SIG-M5 (cell line): Measurements from ENCODE around the gene MPDZ.
"Not testable (repeated sequence)": the region's sequence is repeated elsewhere in the genome, so short reads cannot be mapped to it uniquely, and the experiment has no call there.

Experiments used
- DNase-seq: peaks from one replicate; lab custom pipeline; 2025; lab: John Stamatoyannopoulos, UW

Gene MPDZ

DNA sequence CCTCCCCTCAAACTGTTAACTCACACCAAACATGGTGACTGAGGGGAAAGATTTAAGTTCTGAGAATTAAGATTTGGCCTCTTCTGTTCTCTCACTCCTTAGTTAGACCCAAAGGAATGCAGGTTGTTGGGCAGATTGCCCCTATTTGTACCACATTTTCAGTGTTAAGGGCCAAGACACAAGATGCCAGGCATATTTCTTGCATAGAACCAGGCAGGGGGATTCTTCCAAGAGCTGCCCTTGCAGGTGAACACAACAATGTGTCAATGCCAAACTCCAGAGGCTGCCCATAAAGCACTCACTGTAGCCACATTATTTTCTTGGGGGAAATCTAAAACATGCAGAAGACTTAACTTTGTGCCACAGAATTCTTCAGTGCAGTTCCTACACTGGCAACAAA is 14.7 kb downstream of the MPDZ start:
- DNase-seq: no peak

- DNase-seq: no peak
Measured at GRCh38 chr9:13263511-13263910, 16.0 kb downstream of the MPDZ start.

GRCh38 chr9:13252852-13253251 is 26.6 kb downstream of the MPDZ start:
- DNase-seq: no peak

DNA sequence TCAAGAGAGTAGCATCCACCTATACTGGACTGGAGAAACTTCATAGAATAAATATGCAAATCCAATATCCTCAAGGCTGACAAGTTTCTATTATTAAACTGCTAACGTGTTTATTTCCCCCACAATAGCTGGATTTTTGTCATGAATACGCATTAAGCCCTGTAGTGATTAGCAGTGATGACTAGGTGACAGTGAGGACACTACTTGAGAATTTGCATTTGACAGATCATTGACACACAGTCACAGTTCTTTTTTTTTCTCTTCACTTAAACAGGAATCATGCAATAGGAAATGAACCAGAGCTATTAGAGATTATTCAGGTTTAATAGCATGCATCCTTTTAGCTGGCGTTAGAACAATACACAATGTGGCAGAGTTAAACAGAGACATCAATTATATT is 35.3 kb downstream of the MPDZ start:
- DNase-seq: no peak

DNA sequence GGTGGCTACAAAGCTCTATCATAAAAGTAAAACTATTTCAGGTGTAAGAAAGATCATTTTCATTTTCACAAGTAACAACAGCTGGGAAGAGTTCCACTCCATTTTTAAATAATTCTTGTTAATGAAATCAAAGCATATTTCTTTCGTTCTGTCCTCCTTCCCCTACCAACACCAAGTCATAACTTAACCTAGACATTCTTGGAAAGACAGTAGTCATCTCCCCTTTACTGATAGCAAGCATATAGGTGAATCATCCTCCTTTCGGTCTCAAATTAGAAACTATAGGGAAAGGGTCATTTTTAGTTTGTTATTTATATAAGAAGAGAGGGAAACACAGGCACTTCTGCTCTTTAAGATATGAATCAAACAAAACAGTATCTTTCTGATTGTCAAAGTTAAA is 38.2 kb downstream of the MPDZ start:
- no peak for DNase-seq

DNA sequence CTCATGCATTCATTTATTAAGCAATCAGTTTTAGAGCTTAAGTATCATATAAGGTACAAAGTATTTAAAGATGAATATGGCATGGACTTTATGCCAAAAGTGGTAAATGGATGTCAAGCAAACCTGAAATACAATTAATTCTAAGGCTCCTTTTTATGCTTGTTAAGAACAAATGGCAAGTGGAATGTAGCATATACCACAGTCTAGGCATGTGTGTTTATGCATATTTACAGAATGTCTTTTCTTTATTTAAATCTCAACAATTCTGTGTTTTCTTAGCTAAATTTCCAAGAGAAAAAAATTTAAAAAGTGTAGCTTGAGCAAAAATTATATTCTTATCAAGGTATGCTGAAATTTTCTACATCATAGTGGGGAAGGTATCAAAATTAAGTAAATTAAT is 39.8 kb downstream of the MPDZ start:
- DNase-seq: no peak

- DNase-seq: no peak
Measured at GRCh38 chr9:13239208-13239607, 40.3 kb downstream of the MPDZ start.

DNA sequence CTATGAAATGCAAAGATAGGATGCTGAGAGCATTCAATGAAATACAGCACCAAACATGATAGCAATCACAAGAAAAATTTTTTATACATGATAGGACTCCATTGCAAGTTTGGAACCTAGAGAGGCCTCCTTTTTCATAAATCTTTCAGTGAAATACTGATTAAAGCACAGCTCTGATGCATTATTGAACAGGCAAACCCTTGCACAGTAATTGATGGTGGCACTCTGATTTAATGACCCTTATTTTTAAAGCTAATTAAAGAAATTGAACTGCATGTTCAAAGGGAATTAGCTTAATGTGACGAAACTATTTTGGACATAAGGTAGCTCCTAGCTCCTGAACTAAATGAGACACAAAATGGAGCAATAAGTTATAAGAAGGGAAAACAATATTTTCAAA is 44.6 kb downstream of the MPDZ start:
- DNase-seq: no peak

DNA sequence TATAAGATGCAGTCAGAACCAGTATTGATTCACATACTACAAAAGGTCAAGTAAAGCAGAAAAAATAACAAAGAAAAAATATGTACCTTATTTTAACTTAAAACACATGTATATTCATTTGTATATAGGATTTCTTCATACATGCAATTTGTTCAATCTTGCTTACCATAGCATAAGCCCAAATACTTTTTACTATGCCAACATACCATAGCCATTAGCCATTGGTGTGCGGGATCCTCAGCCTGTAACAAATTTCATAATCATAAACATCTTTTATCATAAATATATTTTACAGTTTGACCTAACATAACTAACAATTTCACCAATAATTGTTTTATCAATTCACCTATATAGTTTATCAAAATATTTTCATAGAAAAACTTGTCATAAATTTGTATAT is 51.1 kb downstream of the MPDZ start:
- DNase-seq: no peak

DNA sequence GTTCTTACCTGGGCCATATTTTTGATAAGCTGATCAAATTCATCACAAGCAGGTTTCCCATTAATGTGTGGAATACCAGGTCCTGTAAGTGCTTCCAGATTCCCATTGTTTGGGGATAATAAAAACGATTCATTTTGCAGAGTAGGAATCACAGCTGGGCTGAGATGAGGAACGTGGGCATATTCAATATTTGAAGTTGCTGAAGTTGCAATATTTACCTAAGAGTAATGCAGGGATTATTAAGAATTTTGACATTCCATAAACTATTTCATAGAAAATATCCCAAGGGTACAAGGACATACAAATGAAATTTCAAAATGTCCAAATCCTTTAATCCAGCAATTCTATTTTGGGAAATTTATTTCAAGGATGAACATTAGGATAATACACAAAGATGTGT is 55.1 kb downstream of the MPDZ start:
- no peak for DNase-seq

DNA sequence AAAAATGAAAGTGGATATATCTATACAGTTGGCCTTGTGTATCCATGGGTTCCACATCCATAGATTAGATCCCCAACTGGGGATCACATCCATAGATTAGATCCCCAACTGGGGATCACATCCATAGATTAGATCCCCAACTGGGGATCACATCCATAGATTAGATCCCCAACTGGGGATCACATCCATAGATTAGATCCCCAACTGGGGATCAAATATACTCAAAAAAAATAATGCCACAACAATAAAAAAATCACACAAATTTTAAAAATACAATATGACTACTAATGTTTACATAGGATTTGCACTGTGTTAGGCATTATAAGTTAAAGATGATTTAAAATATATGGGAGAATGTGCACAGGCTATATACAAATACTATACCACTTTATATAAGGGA is 56.8 kb downstream of the MPDZ start:
- not testable (repeated sequence) for DNase-seq

DNA sequence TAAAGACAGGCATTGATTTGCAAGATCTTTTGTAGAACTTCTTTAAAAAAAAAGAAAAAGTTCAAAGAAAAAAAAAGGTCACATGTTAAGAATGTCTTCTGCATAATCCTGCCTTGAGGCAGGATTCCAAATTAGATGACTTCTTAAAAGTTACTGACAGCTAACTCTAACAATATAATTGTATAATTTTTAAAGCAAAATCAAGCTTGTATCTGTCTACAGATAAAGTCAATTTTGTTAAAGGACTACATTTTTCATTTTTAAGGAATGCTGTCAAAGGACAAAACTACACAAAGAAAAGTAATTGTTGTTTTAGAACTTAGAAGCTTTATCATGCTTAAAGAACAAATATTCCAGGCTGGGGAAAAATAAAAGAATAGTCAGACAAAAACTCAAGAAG is 57.8 kb downstream of the MPDZ start:
- no peak for DNase-seq

DNA sequence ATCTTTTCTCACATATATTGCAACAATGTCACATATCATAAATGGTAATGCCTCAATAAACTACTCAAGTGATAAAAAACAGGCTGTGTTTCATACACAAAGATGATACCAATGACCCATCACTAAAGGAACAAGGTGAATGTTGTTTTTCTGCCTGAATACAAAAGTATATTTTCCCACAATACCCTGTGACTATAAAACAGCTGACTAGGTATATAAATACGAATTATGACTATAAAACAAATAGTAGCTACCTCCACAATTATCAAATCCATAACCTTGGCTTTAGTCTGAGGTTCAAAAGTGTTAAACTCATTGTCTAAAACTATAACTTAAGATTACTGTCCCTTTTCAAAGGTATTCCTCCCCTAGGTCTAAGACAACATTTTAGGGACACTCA is 58.7 kb downstream of the MPDZ start:
- no peak for DNase-seq

GRCh38 chr9:13215791-13216554 is 63.5 kb downstream of the MPDZ start:
- DNase-seq: no peak

DNA sequence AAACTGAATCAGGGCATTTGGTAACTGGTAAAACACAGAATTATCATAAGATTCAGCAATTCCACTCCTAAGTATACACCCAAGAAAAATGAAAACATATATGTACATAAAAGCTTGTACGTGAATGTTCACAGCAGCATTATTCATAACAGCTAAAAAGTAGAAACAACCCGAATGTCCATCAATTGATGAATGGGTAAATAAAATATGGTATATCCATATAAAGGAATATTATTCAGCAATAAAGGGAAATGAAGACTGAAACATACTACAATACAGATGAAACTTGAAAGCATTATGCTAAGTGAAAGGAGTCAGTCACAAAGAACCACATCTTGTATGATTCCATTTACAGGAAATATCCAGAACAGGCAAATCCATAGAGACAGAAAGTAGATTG is 65.5 kb downstream of the MPDZ start:
- no peak for DNase-seq

DNA sequence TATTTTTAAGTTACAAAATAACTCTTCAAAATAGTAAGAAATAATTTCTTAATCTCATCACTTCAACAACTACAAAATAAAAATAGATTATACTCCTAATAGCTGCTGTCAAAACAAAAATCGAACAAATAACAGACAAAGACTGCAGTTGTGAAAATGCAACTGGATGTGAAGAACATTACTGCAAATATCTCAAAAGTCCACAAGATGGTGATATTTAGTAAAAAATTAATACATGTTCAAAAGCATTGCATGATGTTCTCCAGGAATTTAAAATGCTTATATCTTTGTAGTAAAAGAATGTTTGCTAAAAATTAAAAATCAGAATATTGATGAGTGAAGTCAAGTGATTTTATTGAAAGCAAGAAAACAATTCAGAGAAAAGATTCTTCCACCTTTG is 66.2 kb downstream of the MPDZ start:
- DNase-seq: no peak

DNA sequence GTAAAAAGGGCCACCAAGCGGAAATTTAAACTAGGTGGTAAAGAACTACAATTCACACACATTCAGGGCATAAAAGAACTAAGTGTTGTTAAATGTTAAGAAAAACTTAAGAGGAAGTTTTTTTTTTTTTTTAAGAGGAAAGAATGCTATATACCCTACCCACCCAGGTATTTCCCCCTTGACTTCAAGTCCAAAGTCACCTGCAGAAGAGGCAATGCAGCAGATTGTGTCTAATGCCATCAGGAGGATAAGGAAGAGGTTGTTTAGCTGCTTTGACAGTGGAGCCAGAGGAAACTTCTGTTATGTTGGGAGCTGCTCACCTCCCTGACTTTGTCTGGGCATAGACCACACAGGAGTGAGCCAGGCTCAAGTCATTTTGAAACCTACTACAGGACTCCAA is 69.2 kb downstream of the MPDZ start:
- DNase-seq: no peak

- no peak for DNase-seq
Measured at GRCh38 chr9:13209498-13209897, 70.0 kb downstream of the MPDZ start.

DNA sequence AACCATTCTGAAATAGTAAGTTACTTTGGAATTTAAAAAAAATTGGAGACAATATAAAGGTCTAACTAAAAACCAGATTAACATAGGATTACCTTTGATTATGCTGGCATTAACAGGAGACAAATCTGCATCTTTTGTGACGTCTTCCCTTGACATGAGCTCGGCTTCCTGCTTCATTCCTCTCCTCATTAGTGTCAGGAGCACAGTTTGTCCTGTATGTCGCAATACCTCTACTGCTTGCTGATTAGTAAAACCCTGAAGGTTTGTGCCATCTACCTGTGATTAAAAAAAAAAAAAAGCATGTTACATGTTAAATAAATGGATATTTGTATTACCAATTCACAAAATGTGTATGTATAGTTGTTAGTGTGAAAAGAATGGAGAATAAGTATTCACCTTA is 73.7 kb downstream of the MPDZ start:
- no peak for DNase-seq

DNA sequence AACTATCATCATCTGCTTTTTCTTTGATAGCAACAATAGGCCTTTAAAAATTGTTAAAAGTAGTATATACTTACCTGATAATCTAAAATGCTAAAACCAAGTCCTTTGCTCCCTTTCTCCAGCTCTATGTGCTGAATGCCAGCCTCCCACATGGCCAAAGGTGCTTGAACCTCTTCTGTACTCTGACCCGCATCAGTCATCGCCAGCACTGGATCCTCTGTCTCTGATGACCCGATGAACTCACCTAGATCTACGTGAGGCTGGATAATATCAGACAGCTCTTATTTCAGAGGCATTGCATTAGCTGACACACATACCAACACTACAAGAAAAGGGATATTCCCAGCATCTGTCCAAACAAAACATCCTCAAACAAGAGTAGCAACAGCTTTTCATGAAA is 89.5 kb downstream of the MPDZ start:
- DNase-seq: no peak

DNA sequence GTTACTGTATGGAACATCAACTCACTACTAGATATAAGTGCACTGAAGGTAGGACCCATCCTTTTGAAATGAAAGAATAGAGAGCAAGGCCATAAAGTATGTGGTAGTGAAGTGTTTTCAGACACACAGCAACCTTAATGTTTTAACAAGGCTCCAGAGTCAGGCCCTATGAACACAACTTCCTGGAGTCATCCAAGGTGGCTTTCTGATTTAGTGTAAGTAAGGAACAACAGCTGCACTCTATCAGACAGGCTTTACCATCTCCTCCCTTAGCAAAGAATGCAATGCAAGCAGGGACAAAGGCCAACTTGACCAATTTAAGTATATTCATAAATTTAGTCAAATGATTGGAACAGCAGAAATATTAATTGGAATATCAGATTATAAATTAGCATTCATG is 90.1 kb downstream of the MPDZ start:
- no peak for DNase-seq

DNA sequence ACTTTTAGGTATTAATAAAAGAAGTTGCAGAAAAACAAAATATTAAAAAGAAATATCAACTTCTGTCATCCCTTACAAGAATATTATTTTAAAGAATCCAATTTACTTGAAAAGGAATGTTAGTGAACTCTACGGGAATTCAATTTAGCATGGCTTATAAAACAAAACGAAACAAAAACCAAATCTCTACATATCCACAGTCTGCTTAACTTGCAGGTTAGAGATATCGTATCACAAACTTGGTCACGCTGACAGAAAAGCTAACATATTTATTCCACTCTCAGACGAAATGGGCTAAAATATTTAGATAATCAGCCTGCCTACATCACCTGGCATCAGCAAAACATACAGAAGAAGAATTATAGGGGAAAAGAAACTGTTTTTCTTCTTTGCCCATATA is 92.7 kb downstream of the MPDZ start:
- DNase-seq: no peak

GRCh38 chr9:13186091-13186490 is 93.4 kb downstream of the MPDZ start:
- DNase-seq: no peak

DNA sequence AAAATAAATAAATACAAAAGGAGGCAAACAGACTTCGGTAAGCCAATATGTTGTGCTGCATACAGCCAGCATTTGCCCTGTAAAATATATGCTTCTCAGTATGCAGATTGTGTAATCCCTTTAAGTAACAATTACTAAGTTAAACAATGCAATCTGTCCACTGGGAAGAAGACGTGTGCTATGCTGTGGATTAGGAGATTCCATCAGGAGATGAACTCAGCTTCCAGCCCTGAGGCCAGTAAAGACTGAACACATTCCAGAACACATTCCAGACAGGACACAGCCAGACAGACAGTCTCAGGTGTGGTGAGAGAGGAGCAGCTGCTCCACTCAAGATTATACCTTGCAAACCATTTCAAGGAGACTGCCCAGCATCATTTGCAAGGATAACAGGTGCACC is 97.8 kb downstream of the MPDZ start:
- DNase-seq: no peak

DNA sequence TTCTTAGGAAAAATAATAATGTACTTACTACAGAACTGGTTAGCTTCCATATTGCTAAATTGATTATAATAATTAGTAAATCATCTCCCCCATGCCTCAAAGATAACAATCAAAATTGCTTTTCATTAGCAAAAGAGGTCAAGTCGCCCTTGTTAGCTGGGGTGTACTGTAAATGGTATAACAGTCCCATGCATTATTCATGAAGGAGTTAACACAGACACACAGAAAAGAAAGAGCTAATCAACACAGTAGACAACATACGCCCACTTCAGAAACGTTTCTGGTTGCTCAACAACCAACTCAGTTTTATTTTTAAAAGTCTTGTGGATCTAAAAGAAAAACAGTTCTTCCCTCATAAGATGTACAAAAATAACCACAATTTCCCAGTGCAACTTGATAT is 100.2 kb downstream of the MPDZ start:
- DNase-seq: no peak
